ENCODE measurements around the gene SDHAF1. TPM values are rescaled to one million over a fixed set of nuclear protein-coding genes. Genes with fewer than 3 reads are reported as not detected.

Gene SDHAF1
- total and polyA plus RNA-seq, 2 of the 8 experiments (the other 6 are each of a cell fraction or from before 2014, with no cell fraction given): 16.0 to 21.3 TPM

- no peak for TF ChIP-seq CHD7 (IDR thresholded peaks at IDR 0.05; ENCODE audit: insufficient replicate concordance, low read length)
- TF ChIP-seq ATF2 (IDR thresholded peaks at IDR 0.05; ENCODE audit: low read length): no peak
- peak; percentile 66 for TF ChIP-seq SP2 (IDR thresholded peaks at IDR 0.05; ENCODE audit: low read length)
- TF ChIP-seq TAF1 (IDR thresholded peaks at IDR 0.05; ENCODE audit: low read depth, low read length): peak; percentile 45; the same call in 1 of the 2 replicates
- TF ChIP-seq SUZ12 (IDR thresholded peaks at IDR 0.05; ENCODE audit: low read length): no peak
- TF ChIP-seq TAF7 (optimal IDR thresholded peaks at IDR 0.05; ENCODE audit: borderline replicate concordance, low read depth, low read length): no peak
- 0 out of 2 replicates have a peak, but pooled peaks have one; percentile 4 for TF ChIP-seq YY1 (IDR thresholded peaks at IDR 0.05; ENCODE audit: low read depth, low read length)
- no peak for TF ChIP-seq POU5F1 (IDR thresholded peaks at IDR 0.05; ENCODE audit: low read depth, low read length)
These were observed 19.3 kb downstream of the SDHAF1 start, which contains the start of gene ALKBH6 (continued) for GRCh38 chr19:36014012-36014924.

Data from H1 (cell line).